ENCODE results near the gene UIMC1.

The UIMC1 gene

GRCh38 chr5:176897263-176897662 is 109.3 kb downstream of the UIMC1 start:
- Histone ChIP-seq H3K9me3 (ENCODE audit: control insufficient read depth, low read length) (no peaks in the 10 kb centered on the region), H3K4me2 (ENCODE audit: low read length) (no peak overlapping the region), H3K4me3 (ENCODE audit: low read depth, low read length) (no peak overlapping the region), H3K27me3 (ENCODE audit: control insufficient read depth, insufficient read depth, low read length) (no peaks in the 10 kb centered on the region), H3K27ac (no peak overlapping the region), H3K4me1 (no peaks in the 10 kb centered on the region), H3K36me3 (ENCODE audit: control insufficient read depth, insufficient read depth, low read length) (no peaks in the 10 kb centered on the region), H3K9ac (no peak overlapping the region), H3K79me2 (no peaks in the 10 kb centered on the region), H2AFZ (no peak overlapping the region)
- TF ChIP-seq CTCF (IDR thresholded peaks at IDR 0.05), result no peak

GRCh38 chr5:176895831-176896230 is 110.7 kb downstream of the UIMC1 start:
- H3K36me3 ChIP-seq (ENCODE audit: control insufficient read depth, insufficient read depth, low read length), result no peaks in the 10 kb centered on the region
- no peak for TF ChIP-seq CTCF (IDR thresholded peaks at IDR 0.05)
- no peaks in the 10 kb centered on the region for H3K9me3 ChIP-seq (ENCODE audit: control insufficient read depth, low read length)
- no peaks in the 10 kb centered on the region for H3K27me3 ChIP-seq (ENCODE audit: control insufficient read depth, insufficient read depth, low read length)
- no peak overlapping the region for H3K9ac ChIP-seq
- H3K27ac ChIP-seq, result no peak overlapping the region
- H3K79me2 ChIP-seq, result no peaks in the 10 kb centered on the region
- no peak overlapping the region for H3K4me2 ChIP-seq (ENCODE audit: low read length)
- no peaks in the 10 kb centered on the region for H3K4me1 ChIP-seq
- no peak overlapping the region for H3K4me3 ChIP-seq (ENCODE audit: low read depth, low read length)
- no peak overlapping the region for H2AFZ ChIP-seq

- H3K9me3 ChIP-seq (ENCODE audit: control insufficient read depth, low read length), result no peaks in the 10 kb centered on the region
- no peaks in the 10 kb centered on the region for H3K79me2 ChIP-seq
- H3K27ac ChIP-seq, result no peak overlapping the region
- no peaks in the 10 kb centered on the region for H3K27me3 ChIP-seq (ENCODE audit: control insufficient read depth, insufficient read depth, low read length)
- H3K4me2 ChIP-seq (ENCODE audit: low read length), result no peak overlapping the region
- H3K4me1 ChIP-seq, result no peaks in the 10 kb centered on the region
- no peak overlapping the region for H2AFZ ChIP-seq
- no peak overlapping the region for H3K4me3 ChIP-seq (ENCODE audit: low read depth, low read length)
- no peak for TF ChIP-seq CTCF (IDR thresholded peaks at IDR 0.05)
- H3K9ac ChIP-seq, result no peak overlapping the region
- no peaks in the 10 kb centered on the region for H3K36me3 ChIP-seq (ENCODE audit: control insufficient read depth, insufficient read depth, low read length)
These were observed 112.3 kb downstream of the UIMC1 start for GRCh38 chr5:176894298-176894697.

- Histone ChIP-seq H3K4me2 (ENCODE audit: low read length) (no peak overlapping the region), H2AFZ (no peak overlapping the region), H3K9ac (no peak overlapping the region), H3K9me3 (ENCODE audit: control insufficient read depth, low read length) (no peaks in the 10 kb centered on the region), H3K36me3 (ENCODE audit: control insufficient read depth, insufficient read depth, low read length) (no peaks in the 10 kb centered on the region), H3K79me2 (no peaks in the 10 kb centered on the region), H3K4me1 (no peaks in the 10 kb centered on the region), H3K27me3 (ENCODE audit: control insufficient read depth, insufficient read depth, low read length) (no peaks in the 10 kb centered on the region), H3K27ac (no peak overlapping the region), H3K4me3 (ENCODE audit: low read depth, low read length) (no peak overlapping the region)
- no peak for TF ChIP-seq CTCF (IDR thresholded peaks at IDR 0.05)
These were observed 113.9 kb downstream of the UIMC1 start for GRCh38 chr5:176892663-176893062.

GRCh38 chr5:176891331-176891958 is 115.1 kb downstream of the UIMC1 start:
- Histone ChIP-seq H3K4me2 (ENCODE audit: low read length) (no peak overlapping the region), H3K79me2 (no peaks in the 10 kb centered on the region), H3K4me1 (no peaks in the 10 kb centered on the region), H3K4me3 (ENCODE audit: low read depth, low read length) (no peak overlapping the region), H3K27ac (no peak overlapping the region), H3K36me3 (ENCODE audit: control insufficient read depth, insufficient read depth, low read length) (no peaks in the 10 kb centered on the region), H2AFZ (no peak overlapping the region), H3K9ac (no peak overlapping the region), H3K9me3 (ENCODE audit: control insufficient read depth, low read length) (no peaks in the 10 kb centered on the region), H3K27me3 (ENCODE audit: control insufficient read depth, insufficient read depth, low read length) (no peaks in the 10 kb centered on the region)
- no peak for TF ChIP-seq CTCF (IDR thresholded peaks at IDR 0.05)

Data from parathyroid adenoma (tissue), 2 donors.